ENCODE results near the gene FRMPD3.

- TF ChIP-seq CTCF (IDR thresholded peaks at IDR 0.05; ENCODE audit: low read depth, low read length, poor library complexity, severe bottlenecking) (no peak), EZH2phosphoT487 (IDR thresholded peaks at IDR 0.05; ENCODE audit: borderline replicate concordance, low read length) (no peak)
These were observed 17.8 kb downstream of the FRMPD3 start for GRCh38 chrX:107467271-107467670.

Data from DOHH2 (cell line).